ENCODE data around the gene ARHGEF1.

The ARHGEF1 gene

GRCh38 chr19:41876847-41877832, 5.8 kb upstream of the ARHGEF1 start, which contains the start of gene CD79A:
TSS of gene CD79A (plus strand) at chr19:41877279. CDS start at chr19:41877305, 26 bp downstream.
- TF ChIP-seq EZH2 (IDR thresholded peaks at IDR 0.05; ENCODE audit: borderline replicate concordance, low read depth, low read length, severe bottlenecking) (no peak), CTCF (IDR thresholded peaks at IDR 0.05; ENCODE audit: borderline replicate concordance, extremely low read depth, low read length, poor library complexity, severe bottlenecking) (peak; percentile 7)
- H3K4me3 ChIP-seq (ENCODE audit: low read depth in 1 of 2, low read length in 2 of 2) = peak within 1 kb of the TSS; percentile 42 to 80
- ATAC-seq (ENCODE audit: insufficient read depth, low read depth) = peak; percentile 80
- peaks cover 94% of the 10 kb centered on the region for H3K4me1 ChIP-seq (ENCODE audit: insufficient read depth, low read length)
- no peaks in the 10 kb centered on the region for H3K9me3 ChIP-seq (ENCODE audit: insufficient read depth, low read length, severe bottlenecking)
- H3K27me3 ChIP-seq (ENCODE audit: insufficient read depth, low read length, poor library complexity) = no peaks in the 10 kb centered on the region
- H3K79me2 ChIP-seq (ENCODE audit: insufficient read depth, low read length) = peaks cover 39% of the 10 kb centered on the region
- peaks cover 50% of the 10 kb centered on the region for H3K36me3 ChIP-seq (ENCODE audit: insufficient read depth, low read length)
- peak within 1 kb of the TSS; percentile 96 for H3K4me2 ChIP-seq (ENCODE audit: insufficient read depth, low read length)
- peak within 1 kb of the TSS; percentile 10; the same call in 1 of the 2 replicates for H2AFZ ChIP-seq (ENCODE audit: low read depth, low read length)
- peak; percentile 96 for DNase-seq
- peaks cover 8% of the 10 kb centered on the region for H4K20me1 ChIP-seq (ENCODE audit: insufficient read depth, low read length)
- H3K27ac ChIP-seq (ENCODE audit: low read length) = peak within 1 kb of the TSS; percentile 98
- H3K9ac ChIP-seq (ENCODE audit: low read depth, low read length) = peak within 1 kb of the TSS; percentile 83

GRCh38 chr19:41877916-41878905, 4.8 kb upstream of the ARHGEF1 start:
- H4K20me1 ChIP-seq (ENCODE audit: insufficient read depth, low read length) = peaks cover 6% of the 10 kb centered on the region; the same call in 1 of the 2 replicates
- DNase-seq (no peak), ATAC-seq (ENCODE audit: insufficient read depth, low read depth) (no peak)
- peak; percentile 22 for TF ChIP-seq CTCF (IDR thresholded peaks at IDR 0.05; ENCODE audit: borderline replicate concordance, extremely low read depth, low read length, poor library complexity, severe bottlenecking)
- no peak for TF ChIP-seq EZH2 (IDR thresholded peaks at IDR 0.05; ENCODE audit: borderline replicate concordance, low read depth, low read length, severe bottlenecking)
- H3K9ac ChIP-seq (ENCODE audit: low read depth, low read length) = peak overlapping the region; percentile 83
- peak overlapping the region; percentile 98 for H3K27ac ChIP-seq (ENCODE audit: low read length)
- peak overlapping the region; percentile 96 for H3K4me2 ChIP-seq (ENCODE audit: insufficient read depth, low read length)
- H2AFZ ChIP-seq (ENCODE audit: low read depth, low read length) = peak overlapping the region; percentile 10; the same call in 1 of the 2 replicates
- H3K4me3 ChIP-seq (ENCODE audit: low read depth in 1 of 2, low read length in 2 of 2) = peak overlapping the region; percentile 42 to 80
- peaks cover 43% of the 10 kb centered on the region for H3K79me2 ChIP-seq (ENCODE audit: insufficient read depth, low read length)
- no peaks in the 10 kb centered on the region for H3K27me3 ChIP-seq (ENCODE audit: insufficient read depth, low read length, poor library complexity)
- peaks cover 39% of the 10 kb centered on the region for H3K36me3 ChIP-seq (ENCODE audit: insufficient read depth, low read length)
- H3K4me1 ChIP-seq (ENCODE audit: insufficient read depth, low read length) = peaks cover 91% of the 10 kb centered on the region
- H3K9me3 ChIP-seq (ENCODE audit: insufficient read depth, low read length, severe bottlenecking) = no peaks in the 10 kb centered on the region

GRCh38 chr19:41879080-41879479, 3.9 kb upstream of the ARHGEF1 start:
- Histone ChIP-seq H3K79me2 (ENCODE audit: insufficient read depth, low read length) (peaks cover 52% of the 10 kb centered on the region), H2AFZ (ENCODE audit: low read depth, low read length) (no peak overlapping the region), H3K4me3 (ENCODE audit: low read depth in 1 of 2, low read length in 2 of 2) (peak overlapping the region in 1 of 2 experiments; percentile 80; a peak in 2 of 4 replicates), H4K20me1 (ENCODE audit: insufficient read depth, low read length) (peaks cover 6% of the 10 kb centered on the region; the same call in 1 of the 2 replicates), H3K27me3 (ENCODE audit: insufficient read depth, low read length, poor library complexity) (no peaks in the 10 kb centered on the region), H3K4me2 (ENCODE audit: insufficient read depth, low read length) (peak overlapping the region; percentile 96), H3K36me3 (ENCODE audit: insufficient read depth, low read length) (peaks cover 47% of the 10 kb centered on the region), H3K4me1 (ENCODE audit: insufficient read depth, low read length) (peaks cover 83% of the 10 kb centered on the region), H3K27ac (ENCODE audit: low read length) (peak overlapping the region; percentile 98), H3K9ac (ENCODE audit: low read depth, low read length) (peak overlapping the region; percentile 83), H3K9me3 (ENCODE audit: insufficient read depth, low read length, severe bottlenecking) (no peaks in the 10 kb centered on the region)
- TF ChIP-seq EZH2 (IDR thresholded peaks at IDR 0.05; ENCODE audit: borderline replicate concordance, low read depth, low read length, severe bottlenecking) = no peak
- no peak for TF ChIP-seq CTCF (IDR thresholded peaks at IDR 0.05; ENCODE audit: borderline replicate concordance, extremely low read depth, low read length, poor library complexity, severe bottlenecking)
- ATAC-seq (ENCODE audit: insufficient read depth, low read depth) (no peak), DNase-seq (no peak)
